ENCODE measurements around the gene ABHD14A.

Gene ABHD14A

GRCh38 chr3:51957520-51958205 lies 17.2 kb upstream of the ABHD14A start:
- no peak for DNase-seq (ENCODE audit: low spot score)

GRCh38 chr3:51958603-51959521 lies 16.0 kb upstream of the ABHD14A start:
- no peak for DNase-seq (ENCODE audit: low spot score)

- no peak for DNase-seq (ENCODE audit: low spot score)
Measured at GRCh38 chr3:51959651-51960050, 15.2 kb upstream of the ABHD14A start.

GRCh38 chr3:51960386-51960785 lies 14.5 kb upstream of the ABHD14A start:
- no peak for DNase-seq (ENCODE audit: low spot score)

GRCh38 chr3:51961011-51961410 lies 13.9 kb upstream of the ABHD14A start:
- no peak for DNase-seq (ENCODE audit: low spot score)

- DNase-seq (ENCODE audit: low spot score), result no peak
Measured at GRCh38 chr3:51961602-51962569, 13.0 kb upstream of the ABHD14A start.

- no peak for DNase-seq (ENCODE audit: low spot score)
Measured at GRCh38 chr3:51962854-51963530, 11.9 kb upstream of the ABHD14A start.

- DNase-seq (ENCODE audit: low spot score), result no peak
Measured at GRCh38 chr3:51963951-51964451, 10.9 kb upstream of the ABHD14A start.

- no peak for DNase-seq (ENCODE audit: low spot score)
Measured at GRCh38 chr3:51964521-51964920, 10.3 kb upstream of the ABHD14A start.

- no peak for DNase-seq (ENCODE audit: low spot score)
Measured at GRCh38 chr3:51966016-51966415, 8.8 kb upstream of the ABHD14A start.

- DNase-seq (ENCODE audit: low spot score), result no peak
Measured at GRCh38 chr3:51966486-51966885, 8.4 kb upstream of the ABHD14A start.

- no peak for DNase-seq (ENCODE audit: low spot score)
Measured at GRCh38 chr3:51966922-51967383, 7.9 kb upstream of the ABHD14A start.

- no peak for DNase-seq (ENCODE audit: low spot score)
Measured at GRCh38 chr3:51967384-51968169, 7.3 kb upstream of the ABHD14A start, which contains the start of gene PCBP4. Gene PCBP4, minus strand, starts transcription at chr3:51967454. Its CDS starts 6,214 bp downstream, at chr3:51961240.

GRCh38 chr3:51968170-51968775 lies 6.6 kb upstream of the ABHD14A start:
- DNase-seq (ENCODE audit: low spot score), result no peak

GRCh38 chr3:51968883-51969678 lies 5.8 kb upstream of the ABHD14A start:
- no peak for DNase-seq (ENCODE audit: low spot score)

- DNase-seq (ENCODE audit: low spot score), result no peak
Measured at GRCh38 chr3:51969841-51970240, 5.0 kb upstream of the ABHD14A start.

GRCh38 chr3:51970606-51971300 lies 4.1 kb upstream of the ABHD14A start:
- no peak for DNase-seq (ENCODE audit: low spot score)

- no peak for DNase-seq (ENCODE audit: low spot score)
Measured at GRCh38 chr3:51971350-51971749, 3.5 kb upstream of the ABHD14A start.
